Aorta (tissue), 5 donors: ENCODE results near the gene STK39. TPM values are rescaled to one million over a fixed set of nuclear protein-coding genes. Genes with fewer than 3 reads are reported as not detected.

Experiments used
- ATAC-seq: fragments of 200-7000 bp; cut with Tn5 transposase; one replicate; pipeline ENCODE4 v1.9.1; 2022; ENCODE audit warnings: moderate library complexity; ENCODE audit not compliant: low FRiP score
- DNase-seq, 2 donors: peaks; one replicate each; pipeline ENCODE4 v3.0.0-alpha.2; 2020
- H3K27ac ChIP-seq, 2 donors: one replicate each; pipeline ENCODE4 v1.5.1; 2013; ENCODE audit warnings: low read length in 2 of 2, mild to moderate bottlenecking in 2 of 2, moderate library complexity in 2 of 2, control low read depth in 1 of 2, inconsistent platforms in 1 of 2, low read depth in 1 of 2
- H3K27me3 ChIP-seq, 2 donors: one replicate each; pipeline ENCODE4 v1.6.1; 2013; ENCODE audit warnings: control low read depth in 1 of 2, low read length in 1 of 2, mild to moderate bottlenecking in 1 of 2, moderate library complexity in 1 of 2; ENCODE audit not compliant: insufficient read depth in 2 of 2, control insufficient read depth in 1 of 2
- H3K36me3 ChIP-seq, 2 donors: one replicate each; pipeline ENCODE4 v1.6.1; 2013; ENCODE audit warnings: control low read depth in 1 of 2, low read length in 1 of 2, mild to moderate bottlenecking in 1 of 2; ENCODE audit not compliant: insufficient read depth in 2 of 2, control insufficient read depth in 1 of 2
- H3K4me1 ChIP-seq, 2 donors: one replicate each; pipeline ENCODE4 v1.6.1; 2013; ENCODE audit warnings: low read length in 2 of 2, control low read depth in 1 of 2, mild to moderate bottlenecking in 1 of 2, moderate library complexity in 1 of 2; ENCODE audit not compliant: insufficient read depth in 2 of 2, control insufficient read depth in 1 of 2
- H3K4me3 ChIP-seq, 2 donors: one replicate each; pipeline ENCODE4 v1.5.1; 2013; ENCODE audit warnings: low read length in 2 of 2, control low read depth in 1 of 2, mild to moderate bottlenecking in 1 of 2
- H3K9me3 ChIP-seq: one replicate; pipeline ENCODE4 v1.6.1; 2013; ENCODE audit warnings: mild to moderate bottlenecking, low read length; ENCODE audit not compliant: control insufficient read depth
- WGBS, 2 donors: extraction: QIAGEN DNeasy Blood & Tissue Kit; methylation state at CpG; one replicate each; pipeline ENCODE4 v1.1.7; 2013; 5-methylcytosine and 5-hydroxymethylcytosine counted together
- intact Hi-C, 2 donors: fragments of 100-400 bp; cut with DNase I; formaldehyde crosslinking; loops; one replicate each; pipeline versions ENCODE4 v1.14.2 to v1.15.0; 2022
- polyA plus RNA-seq, 2 donors: library from polyadenylated mRNA; stranded (reverse); fragments of 200-250 nt; gene quantifications; one replicate each; pipeline ENCODE4 v1.2.3, GENCODE V29; 2013
- total RNA-seq, 2 donors: library from RNA; stranded (reverse); fragmentation: NEBNext Ultra II Directional; extraction: Animal tissue kit (Norgen Biotek cat#: 25700); gene quantifications; one replicate each; pipeline ENCODE4 v1.2.1, GENCODE V29; 2021
- donor health status: healthy with polysubstance abuse.
- donor health status: Bipolar disorder and iron deficiency.
- donor health status: DM: no; HTN: no; CAD: no.
- donor health status: DM: no; HTN: no; CAD: no.
- donor health status: DM: yes; HTN: yes; CAD: no.

Gene STK39
- total and polyA plus RNA-seq, 4 donors = 7.1 to 17.7 (median 14.4) TPM

DNA sequence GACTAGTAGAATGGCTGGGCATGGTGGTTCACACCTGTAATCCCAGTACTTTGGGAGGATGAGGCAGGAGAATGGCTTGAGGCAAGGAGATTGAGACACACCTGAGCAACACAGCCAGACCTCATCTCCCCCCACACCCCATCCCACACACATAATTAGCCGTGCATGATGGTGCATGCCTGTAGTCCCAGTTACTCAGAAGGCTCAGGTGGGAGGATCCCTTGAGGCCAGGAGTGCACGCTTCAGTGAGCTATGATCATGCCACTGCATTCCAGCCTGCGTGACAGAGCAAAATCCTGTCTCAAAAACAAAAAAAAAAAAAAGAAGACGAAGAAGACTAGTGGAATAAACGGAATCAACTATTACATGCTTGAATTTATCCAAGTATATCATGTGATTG, 150.0 kb downstream of the STK39 start:
- Histone ChIP-seq H3K36me3 (no peaks in the 10 kb centered on the region), H3K27ac (no peak overlapping the region), H3K4me3 (no peak overlapping the region), H3K27me3 (no peaks in the 10 kb centered on the region), H3K9me3 (no peaks in the 10 kb centered on the region), H3K4me1 (no peaks in the 10 kb centered on the region)
- no peak for DNase-seq
- intact Hi-C loops = no loop called here
- no peak for ATAC-seq
- WGBS, 2 donors = 92 to 96% methylated on average over 5 of the region's 5 CpGs

DNA sequence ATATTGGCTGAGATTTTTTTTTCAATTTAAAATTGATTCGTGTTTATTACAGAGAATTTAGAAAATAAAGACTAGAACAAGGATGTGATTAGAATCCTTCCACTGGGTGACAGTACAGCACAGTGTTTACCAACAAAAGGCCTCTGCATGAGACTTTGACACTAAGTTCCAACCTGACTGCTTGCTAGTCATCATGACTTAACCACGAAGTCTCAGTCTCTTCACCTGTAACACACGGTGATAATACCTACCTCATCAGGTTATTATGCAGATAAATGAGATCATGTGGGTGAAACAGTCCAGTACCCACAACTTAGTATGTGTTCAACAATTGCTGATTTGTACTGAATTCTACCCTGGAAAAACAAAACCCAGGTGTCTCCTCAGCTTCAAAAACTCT, 151.2 kb downstream of the STK39 start:
- intact Hi-C loops = no loop called here
- 94 to 95% methylated on average over 3 of the region's 3 CpGs for WGBS, 2 donors

DNA sequence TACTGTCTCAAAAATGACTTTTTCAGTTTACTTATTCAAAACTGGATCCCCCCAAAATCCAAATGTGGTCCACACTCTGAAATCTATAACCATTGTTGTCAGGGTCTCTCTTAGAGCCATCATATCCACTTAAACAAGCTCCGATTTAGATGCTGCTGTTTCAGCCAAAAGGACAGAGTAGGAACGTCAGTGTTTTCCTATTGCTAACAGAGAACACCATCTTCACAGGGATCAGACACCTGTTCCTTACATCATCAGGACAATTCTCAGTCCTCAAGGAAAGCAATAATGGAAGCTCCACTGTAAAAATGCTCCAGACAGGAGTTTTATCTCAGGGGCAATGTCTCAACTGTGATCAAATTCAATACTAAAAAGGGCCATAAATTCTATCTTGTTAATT, 155.4 kb downstream of the STK39 start:
- Histone ChIP-seq H3K4me3 (no peak overlapping the region), H3K27ac (no peak overlapping the region), H3K9me3 (no peaks in the 10 kb centered on the region), H3K27me3 (no peaks in the 10 kb centered on the region), H3K4me1 (peaks cover 0 to 2% of the 10 kb centered on the region in 2 donors), H3K36me3 (peaks cover 0 to 2% of the 10 kb centered on the region in 2 donors)
- no peak for DNase-seq
- intact Hi-C loops = no loop called here
- 75 to 78% methylated on average over 2 of the region's 2 CpGs for WGBS, 2 donors
- no peak for ATAC-seq

More for the DNA sequence above, 151.2 kb downstream of the STK39 start:
- Histone ChIP-seq H3K27me3 (no peaks in the 10 kb centered on the region), H3K4me1 (no peaks in the 10 kb centered on the region), H3K9me3 (no peaks in the 10 kb centered on the region), H3K4me3 (no peak overlapping the region), H3K27ac (no peak overlapping the region), H3K36me3 (no peaks in the 10 kb centered on the region)
- DNase-seq (no peak), ATAC-seq (no peak)

DNA sequence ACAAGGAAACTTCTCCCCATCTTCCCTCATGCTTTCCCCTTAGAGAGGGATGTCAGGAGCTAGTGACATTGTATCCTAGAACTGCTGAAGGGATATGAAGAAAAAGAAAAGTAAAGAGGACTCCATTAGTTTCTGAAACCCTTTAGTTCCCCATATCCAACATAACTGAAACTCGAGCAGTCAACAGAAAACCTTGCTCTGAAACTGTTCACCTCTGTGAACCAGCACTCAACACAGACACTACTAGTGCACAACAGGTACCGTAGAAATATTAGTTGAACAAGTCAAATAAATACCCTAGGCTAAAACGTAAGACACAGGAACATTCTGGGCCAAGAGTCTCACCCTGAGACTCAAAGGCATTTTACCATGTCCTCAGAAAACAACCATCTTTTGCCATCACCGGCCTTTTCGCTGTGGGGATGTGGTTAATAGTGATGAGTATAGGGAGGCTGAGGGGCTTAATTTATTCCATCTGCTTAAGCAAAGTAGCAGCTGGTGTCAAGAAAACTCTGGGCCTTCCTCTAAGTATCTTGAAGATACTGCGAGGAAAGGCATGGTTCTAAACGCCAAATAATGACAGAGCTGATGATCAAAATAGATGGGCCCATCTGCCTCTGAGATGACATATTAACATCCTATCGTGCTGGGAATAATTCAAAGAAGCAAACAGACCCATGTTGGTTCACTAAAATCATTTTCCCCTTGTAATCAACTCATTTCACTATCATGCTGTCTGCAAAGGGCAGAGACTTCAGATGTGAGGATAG, 156.8 kb downstream of the STK39 start:
- peaks cover 0 to 2% of the 10 kb centered on the region in 2 donors for H3K36me3 ChIP-seq
- H3K9me3 ChIP-seq = no peaks in the 10 kb centered on the region
- DNase-seq = no peak
- H3K4me3 ChIP-seq = no peak overlapping the region
- WGBS, 2 donors = 87 to 88% methylated on average over 8 of the region's 8 CpGs
- intact Hi-C loops = no loop called here
- peaks cover 0 to 4% of the 10 kb centered on the region in 2 donors for H3K4me1 ChIP-seq
- no peak overlapping the region for H3K27ac ChIP-seq
- no peak for ATAC-seq
- no peaks in the 10 kb centered on the region for H3K27me3 ChIP-seq

DNA sequence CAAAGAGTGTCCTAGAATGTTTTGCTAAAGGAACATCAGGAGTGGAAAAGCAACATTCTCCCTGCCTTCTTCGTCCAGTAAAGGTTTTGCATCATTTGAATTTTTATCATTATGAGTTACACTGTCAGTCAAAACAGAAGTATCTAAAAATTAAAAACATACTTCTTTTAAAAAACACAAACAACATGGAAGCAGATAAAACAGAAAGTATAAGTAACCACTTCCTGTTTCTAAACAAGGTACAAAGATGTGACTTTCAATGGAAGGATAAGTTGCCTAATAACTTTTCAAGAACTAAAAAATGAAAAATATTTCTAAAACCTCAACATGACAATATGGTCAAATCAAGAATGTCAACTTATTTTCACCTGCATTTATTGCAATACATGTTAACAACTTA, 158.2 kb downstream of the STK39 start:
- 90 to 97% methylated on average over 1 of the region's 1 CpG for WGBS, 2 donors

DNA sequence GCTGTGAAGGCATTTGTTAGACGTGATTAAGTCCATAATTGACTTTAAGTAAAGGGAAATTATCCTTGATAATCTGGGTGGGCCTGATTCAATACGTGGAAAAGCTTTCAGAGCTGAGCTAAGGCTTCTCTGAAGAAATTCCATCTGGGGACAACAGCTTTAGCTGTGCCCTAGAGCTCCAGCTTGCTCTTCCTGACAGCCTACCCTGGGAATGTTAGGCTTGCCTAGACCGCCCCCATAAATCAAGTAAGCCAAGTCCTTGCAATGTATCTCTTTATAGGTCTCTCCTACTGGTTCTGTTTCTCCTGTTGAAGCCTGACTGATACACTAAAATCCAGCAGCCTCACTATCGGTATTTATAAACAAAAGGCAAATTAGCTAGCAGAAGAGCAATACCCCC, 160.0 kb downstream of the STK39 start:
- intact Hi-C loops = no loop called here
- Histone ChIP-seq H3K4me3 (no peak overlapping the region), H3K4me1 (peaks cover 0 to 4% of the 10 kb centered on the region in 2 donors), H3K36me3 (peaks cover 0 to 3% of the 10 kb centered on the region in 2 donors), H3K27ac (no peak overlapping the region), H3K9me3 (no peaks in the 10 kb centered on the region), H3K27me3 (no peaks in the 10 kb centered on the region)
- ATAC-seq (no peak), DNase-seq (no peak)
- WGBS, 2 donors = 89 to 93% methylated on average over 4 of the region's 4 CpGs

More for the DNA sequence above, 158.2 kb downstream of the STK39 start:
- H3K27ac ChIP-seq = no peak overlapping the region
- intact Hi-C loops = no loop called here
- no peaks in the 10 kb centered on the region for H3K27me3 ChIP-seq
- peaks cover 0 to 2% of the 10 kb centered on the region in 2 donors for H3K36me3 ChIP-seq
- no peak for ATAC-seq
- peaks cover 0 to 4% of the 10 kb centered on the region in 2 donors for H3K4me1 ChIP-seq
- no peaks in the 10 kb centered on the region for H3K9me3 ChIP-seq
- no peak overlapping the region for H3K4me3 ChIP-seq
- DNase-seq = no peak

DNA sequence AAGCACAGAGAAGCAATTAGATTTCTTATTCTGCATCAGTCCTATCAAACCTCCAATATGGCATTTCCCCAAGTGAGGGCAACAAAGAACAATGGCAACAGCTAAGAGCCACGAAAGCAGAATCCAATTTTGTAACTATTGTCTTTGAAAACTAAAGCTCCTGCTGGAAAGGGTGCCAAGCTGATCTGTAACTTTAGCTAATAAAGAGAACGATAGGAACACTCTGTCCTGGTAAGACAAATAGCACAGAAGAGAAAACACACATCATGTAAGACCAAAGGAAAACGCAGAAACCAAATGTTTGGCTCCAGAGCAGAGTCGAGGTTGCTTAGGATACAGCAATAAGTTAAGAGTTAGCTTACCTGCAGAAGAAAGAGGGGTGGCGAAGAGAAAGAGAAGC, 160.5 kb downstream of the STK39 start:
- no peak for DNase-seq

DNA sequence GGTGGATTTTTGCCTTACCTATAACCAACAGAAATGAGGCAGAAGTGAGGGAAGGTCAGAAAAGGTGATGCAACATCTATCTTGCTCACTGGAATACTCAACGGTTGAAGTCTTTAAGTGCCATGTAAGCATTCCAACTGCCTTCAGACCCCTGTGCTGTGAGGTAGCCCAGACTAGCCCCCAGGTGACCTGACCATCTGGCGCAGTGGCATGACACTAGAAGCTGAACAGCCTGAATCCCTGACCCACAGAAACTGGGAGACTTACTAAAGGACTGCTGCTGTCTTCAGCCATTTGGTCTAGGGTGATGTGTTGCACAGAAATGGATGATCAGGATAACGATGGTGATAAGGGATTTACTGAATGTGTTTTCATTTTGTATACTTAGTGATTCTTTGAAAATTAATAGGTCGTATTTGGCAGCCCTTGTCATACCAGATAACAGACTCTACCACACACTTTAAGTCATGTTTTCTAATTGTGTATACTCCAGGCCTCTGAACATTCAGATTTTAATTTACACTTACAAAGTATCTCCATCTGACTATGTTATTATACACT, 161.5 kb downstream of the STK39 start:
- peaks cover 0 to 4% of the 10 kb centered on the region in 2 donors for H3K4me1 ChIP-seq
- no peaks in the 10 kb centered on the region for H3K9me3 ChIP-seq
- 75 to 77% methylated on average over 4 of the region's 4 CpGs for WGBS, 2 donors
- no peak for ATAC-seq
- H3K27me3 ChIP-seq = no peaks in the 10 kb centered on the region
- H3K27ac ChIP-seq = no peak overlapping the region
- no peak for DNase-seq
- H3K4me3 ChIP-seq = no peak overlapping the region
- intact Hi-C loops = no loop called here
- peaks cover 0 to 3% of the 10 kb centered on the region in 2 donors for H3K36me3 ChIP-seq

More for the DNA sequence above, 160.5 kb downstream of the STK39 start:
- peaks cover 0 to 4% of the 10 kb centered on the region in 2 donors for H3K4me1 ChIP-seq
- no peak overlapping the region for H3K27ac ChIP-seq
- no peak for ATAC-seq
- H3K27me3 ChIP-seq = no peaks in the 10 kb centered on the region
- H3K4me3 ChIP-seq = no peak overlapping the region
- WGBS, 2 donors = 40 to 52% methylated on average over 5 of the region's 5 CpGs
- peaks cover 0 to 3% of the 10 kb centered on the region in 2 donors for H3K36me3 ChIP-seq
- intact Hi-C loops = no loop called here
- H3K9me3 ChIP-seq = no peaks in the 10 kb centered on the region

DNA sequence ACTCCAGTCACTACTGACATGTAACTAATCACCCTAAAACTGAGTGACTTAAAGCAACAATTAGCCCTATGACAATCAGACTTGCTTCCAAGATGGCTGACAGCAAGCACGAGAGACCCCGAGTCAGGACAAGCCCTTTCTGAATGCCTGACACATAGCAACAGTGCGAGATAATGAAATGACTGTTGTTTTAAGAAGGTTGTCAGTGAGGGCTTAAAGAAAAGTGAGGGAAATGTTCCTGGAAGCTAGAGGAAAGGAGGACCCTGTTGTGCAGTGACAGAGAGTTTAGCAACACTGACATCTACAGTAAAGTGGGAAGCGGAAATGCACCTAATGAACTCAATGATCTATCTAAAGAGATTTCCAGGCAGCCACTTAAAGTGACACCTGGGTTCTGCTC, 163.1 kb downstream of the STK39 start:
- 61 to 65% methylated on average over 4 of the region's 4 CpGs for WGBS, 2 donors
- no peak for DNase-seq
- H3K36me3 ChIP-seq = peaks cover 0 to 3% of the 10 kb centered on the region in 2 donors
- no peak overlapping the region for H3K4me3 ChIP-seq
- intact Hi-C loops = no loop called here
- no peak for ATAC-seq
- no peaks in the 10 kb centered on the region for H3K27me3 ChIP-seq
- no peak overlapping the region for H3K27ac ChIP-seq
- no peaks in the 10 kb centered on the region for H3K9me3 ChIP-seq
- peaks cover 0 to 4% of the 10 kb centered on the region in 2 donors for H3K4me1 ChIP-seq
